GM23248 (cell line): ENCODE measurements around the gene NRSN2.

Experiments
- EZH2 ChIP-seq: fragments of 200-600 bp; sonication (generic); IDR thresholded peaks from 2 replicates; pipeline ENCODE4 v1.6.1; 2018; ENCODE audit warnings: antibody characterized with exemption, mild to moderate bottlenecking; ENCODE audit not compliant: insufficient read depth, poor library complexity, severe bottlenecking
- EZH2phosphoT487 ChIP-seq: fragments of 200-600 bp; sonication (generic); IDR thresholded peaks from 2 replicates; pipeline ENCODE4 v1.6.1; 2018; ENCODE audit warnings: antibody characterized with exemption, moderate library complexity, mild to moderate bottlenecking, low read depth; ENCODE audit not compliant: insufficient read depth

DNA sequence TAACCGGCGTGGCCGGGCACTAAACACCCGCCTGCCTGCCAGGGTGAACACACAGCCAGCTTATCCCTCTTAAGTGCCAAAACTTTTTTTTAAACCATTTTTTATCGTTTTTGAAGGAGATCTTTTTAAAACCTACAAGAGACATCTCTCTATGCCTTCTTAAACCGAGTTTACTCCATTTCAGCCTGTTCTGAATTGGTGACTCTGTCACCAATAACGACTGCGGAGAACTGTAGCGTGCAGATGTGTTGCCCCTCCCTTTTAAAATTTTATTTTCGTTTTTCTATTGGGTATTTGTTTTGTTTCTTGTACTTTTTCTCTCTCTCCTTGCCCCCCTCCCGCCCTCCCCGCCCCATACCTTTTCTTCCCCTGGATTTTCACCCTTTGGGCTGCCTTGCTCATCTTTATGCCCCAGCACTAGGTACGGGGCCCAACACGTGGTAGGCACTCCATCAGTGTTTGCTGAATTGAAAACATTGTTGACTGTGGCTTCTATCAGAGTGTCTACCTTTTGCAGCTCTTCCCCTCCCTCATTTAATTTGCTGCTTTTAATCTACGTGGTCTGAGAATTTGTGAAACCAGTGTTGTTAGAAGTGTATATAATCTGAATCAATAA, 48.0 kb upstream of the NRSN2 start:
- TF ChIP-seq EZH2 (no peak), EZH2phosphoT487 (no peak)
